HG03135 (cell line): ENCODE measurements around the gene PRKCA.

ENCODE experiments used
- ATAC-seq: cut with Tn5 transposase; IDR thresholded peaks from one replicate; pipeline ENCODE4 v1.9.1; 2021; ENCODE audit warnings: mild to moderate bottlenecking, moderate library complexity; ENCODE audit not compliant: unreplicated experiment

PRKCA gene

DNA sequence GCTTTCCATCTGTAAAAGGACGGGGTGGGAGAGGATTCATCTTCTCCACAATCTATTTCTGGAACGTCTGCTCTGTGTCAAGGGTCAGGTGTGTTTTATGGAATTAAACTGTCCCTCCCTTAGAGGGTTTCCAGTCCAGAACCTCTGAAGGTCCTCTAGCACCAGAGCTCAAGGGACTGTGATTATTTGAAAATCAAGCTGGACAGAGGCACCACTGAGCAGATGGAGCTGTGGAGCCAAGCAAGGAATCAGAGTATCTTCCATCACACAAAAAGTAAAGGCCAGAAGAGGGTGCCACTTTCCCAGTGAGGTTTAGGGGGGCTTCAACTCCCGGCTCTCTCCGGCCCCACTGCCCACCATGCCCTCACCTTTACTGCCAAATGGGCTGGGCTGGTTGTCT is 539.3 kb downstream of the PRKCA start:
- no peak for ATAC-seq

- ATAC-seq = no peak
Measured at GRCh38 chr17:66842505-66842904, 540.1 kb downstream of the PRKCA start.

GRCh38 chr17:66842959-66843358 is 540.5 kb downstream of the PRKCA start:
- no peak for ATAC-seq

DNA sequence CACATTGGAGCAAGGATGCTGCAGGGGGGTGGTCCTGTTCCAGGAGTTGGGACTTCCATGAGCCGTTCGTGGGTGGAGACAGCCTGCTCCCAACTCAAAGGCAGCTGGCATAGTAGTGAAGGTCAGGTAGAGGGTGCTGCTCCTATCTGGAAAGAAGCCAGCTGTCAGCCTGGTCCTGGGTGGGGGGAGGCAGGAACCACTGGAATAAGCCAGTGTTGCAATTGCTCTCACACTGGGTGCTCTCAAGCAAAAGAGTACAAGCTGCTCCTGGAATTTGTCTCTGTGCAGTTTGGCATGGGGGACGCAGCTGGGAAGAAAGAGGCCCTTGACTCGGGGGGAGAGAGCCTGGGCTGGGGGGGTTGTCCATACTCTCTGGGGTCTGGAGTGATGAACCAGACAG is 541.2 kb downstream of the PRKCA start:
- no peak for ATAC-seq

- ATAC-seq = no peak
Measured at GRCh38 chr17:66847704-66848103, 545.3 kb downstream of the PRKCA start.

- ATAC-seq = no peak
Measured at GRCh38 chr17:66848496-66848895, 546.1 kb downstream of the PRKCA start.

DNA sequence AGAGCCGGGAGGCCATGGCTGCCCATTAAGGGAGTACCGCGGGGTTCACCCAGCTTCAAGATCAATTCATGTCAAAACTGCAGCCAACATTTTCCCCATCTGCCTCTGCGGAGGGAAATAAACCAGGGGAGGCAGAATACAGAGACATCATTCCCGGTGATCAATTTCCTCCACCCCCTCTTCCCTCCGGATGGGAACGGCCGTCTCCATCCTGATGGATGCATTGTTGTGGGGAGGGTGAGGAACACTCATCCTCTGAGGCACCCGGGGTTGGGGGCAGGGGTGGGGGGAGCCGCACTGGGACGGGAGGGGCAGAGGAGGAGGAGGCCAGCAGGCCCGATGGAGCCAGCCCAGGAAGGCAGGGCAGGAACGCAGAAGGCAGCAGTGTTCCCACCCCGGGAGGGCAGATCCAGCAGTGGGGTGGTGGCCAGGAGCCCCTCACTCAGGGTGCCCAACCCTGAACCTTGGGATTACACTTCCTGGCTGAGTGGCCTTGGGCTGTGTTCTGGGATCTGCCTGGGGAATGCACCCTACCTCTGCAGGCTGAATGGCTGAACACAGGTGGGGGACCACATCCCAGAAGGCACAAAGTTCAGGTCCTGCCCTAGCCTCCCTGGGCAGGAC is 546.7 kb downstream of the PRKCA start:
- ATAC-seq = no peak

- no peak for ATAC-seq
Measured at GRCh38 chr17:66849851-66850580, 547.6 kb downstream of the PRKCA start.

DNA sequence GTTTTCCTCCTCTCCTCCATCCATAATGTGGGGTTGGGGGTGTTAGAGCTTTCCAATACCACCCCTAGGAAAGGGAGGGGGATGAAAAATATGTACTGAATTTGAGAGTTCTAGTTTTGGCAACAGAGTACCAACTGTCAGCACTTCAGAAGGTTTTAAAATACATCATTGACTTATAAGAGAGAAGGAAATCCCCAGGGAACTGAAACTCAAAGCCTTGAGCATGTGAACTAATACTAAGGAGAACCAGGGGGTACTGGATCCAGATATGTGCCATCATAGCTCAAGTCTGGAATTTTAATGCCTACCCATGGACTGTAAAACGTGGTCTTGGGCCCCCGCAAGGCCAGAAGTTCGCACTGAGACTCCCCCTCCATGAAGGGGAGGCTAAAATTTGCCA is 548.3 kb downstream of the PRKCA start:
- no peak for ATAC-seq

- ATAC-seq = no peak
Measured at GRCh38 chr17:66855204-66855603, 552.8 kb downstream of the PRKCA start.

GRCh38 chr17:66858226-66859083 is 556.0 kb downstream of the PRKCA start:
- ATAC-seq = no peak

GRCh38 chr17:66859353-66859752 is 556.9 kb downstream of the PRKCA start:
- ATAC-seq = no peak

DNA sequence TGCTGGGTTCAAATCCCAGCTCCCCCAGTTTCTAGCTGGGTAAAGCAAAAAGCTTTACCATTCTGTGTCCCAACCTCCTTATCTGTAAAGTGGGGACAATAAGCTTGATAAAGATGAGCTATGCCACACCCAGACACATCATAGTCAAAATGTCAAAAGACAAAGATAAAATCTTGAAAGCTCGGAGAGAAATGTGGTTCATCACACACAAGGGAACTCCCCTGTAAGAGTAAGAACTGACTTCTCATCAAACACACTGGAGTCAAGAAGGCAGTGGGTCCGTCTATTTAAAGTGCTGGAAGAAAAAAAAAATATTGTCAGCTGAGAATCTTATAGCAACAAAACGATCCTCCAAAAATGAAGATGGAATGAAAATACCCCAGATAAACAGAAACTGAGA is 557.8 kb downstream of the PRKCA start:
- ATAC-seq = no peak
